Hair follicle dermal papilla cell (primary cell): Measurements from ENCODE around the gene SULT1C2. TPM values are rescaled to one million over a fixed set of nuclear protein-coding genes. Genes with fewer than 3 reads are reported as not detected.

Source experiments
- total RNA-seq: library from RNA; depleted of rRNA; stranded (reverse); fragments of >200 nt; gene quantifications from 2 replicates; pipeline ENCODE4 v1.2.3, GENCODE V29; 2012

SULT1C2 gene
- total RNA-seq = under 0.01 TPM in 1 of 2 replicates, not detected in the other

GRCh38 chr2:108288534-108289106, at the start of gene SULT1C2:
Gene SULT1C2, plus strand, starts transcription at chr2:108288895. Its CDS starts 4,773 bp downstream, at chr2:108293668.

GRCh38 chr2:108239786-108240185, 48.9 kb upstream of the SULT1C2 start, which contains the start of gene SULT1C3:
Gene SULT1C3, plus strand, starts transcription at chr2:108239968. Its CDS starts 7,227 bp downstream, at chr2:108247195.

Other genes with a start within 250 kb of the SULT1C2 start
- gene SULT1C3, start 48.9 kb upstream of the SULT1C2 start, total RNA-seq = not detected in 2 replicates
- gene SULT1C4, start 89.1 kb downstream of the SULT1C2 start, total RNA-seq = 0.16 TPM in 1 of 2 replicates, not detected in the other
- 19.9 and 23.5 TPM in 2 replicates for gene GCC2, start 160.3 kb downstream of the SULT1C2 start, total RNA-seq
- gene LIMS1, start 245.6 kb downstream of the SULT1C2 start, total RNA-seq = 91.5 and 112 TPM in 2 replicates